K562 (cell line): ENCODE results near the gene EIF3K. TPM values are rescaled to one million over a fixed set of nuclear protein-coding genes. Genes with fewer than 3 reads are reported as not detected.

Source experiments
- E2F1 ChIP-seq: sonication (generic); formaldehyde crosslinking; IDR thresholded peaks from 2 replicates; pipeline ENCODE4 v1.8.1; 2023; ENCODE audit warnings: mild to moderate bottlenecking, missing genetic modification reagents, moderate library complexity
- ELF4 ChIP-seq: fragments of 450-650 bp; formaldehyde crosslinking; IDR thresholded peaks from 2 replicates; pipeline ENCODE4 v1.4.0; 2022; ENCODE audit warnings: missing genetic modification characterization
- EP300 ChIP-seq: IDR thresholded peaks from 2 replicates; pipeline ENCODE4 v1.6.1; 2012; ENCODE audit warnings: low read length, improper control_type of control experiment
- GTF2A2 ChIP-seq: IDR thresholded peaks from 2 replicates; pipeline ENCODE4 v1.6.1; 2016; ENCODE audit warnings: mild to moderate bottlenecking, missing genetic modification characterization, missing compliant biosample characterization
- ILK ChIP-seq: fragments of 450-650 bp; IDR thresholded peaks from 2 replicates; pipeline ENCODE4 v1.6.1; 2016; ENCODE audit warnings: missing genetic modification characterization, low read depth, mild to moderate bottlenecking, missing compliant biosample characterization, moderate library complexity, borderline replicate concordance
- JUN ChIP-seq, 2 experiments: sonication (generic) in 1 of 2; formaldehyde crosslinking in 1 of 2; IDR thresholded peaks; 2 replicates each; pipeline versions ENCODE4 v1.6.1 to v1.8.0; 2012 to 2022; ENCODE audit warnings: borderline replicate concordance in 2 of 2, mild to moderate bottlenecking in 2 of 2, improper control_type of control experiment in 1 of 2, low read depth in 1 of 2, low read length in 1 of 2, missing genetic modification reagents in 1 of 2
- MTA1 ChIP-seq: fragments of 450-650 bp; IDR thresholded peaks from 2 replicates; pipeline ENCODE4 v1.6.1; 2017; ENCODE audit warnings: borderline replicate concordance
- MYC ChIP-seq, 2 experiments: fragments of 250-450 bp in 1 of 2; sonication (Bioruptor Pico) in 1 of 2; IDR thresholded peaks; 2 replicates each; pipeline versions ENCODE4 v1.5.1 to v1.6.1; 2012 to 2021; ENCODE audit warnings: low read depth in 2 of 2, borderline replicate concordance in 1 of 2, improper control_type of control experiment in 1 of 2, low read length in 1 of 2, mild to moderate bottlenecking in 1 of 2, moderate library complexity in 1 of 2
- RBM14 ChIP-seq: fragments of 200-400 bp; formaldehyde crosslinking; IDR thresholded peaks from 2 replicates; pipeline ENCODE4 v1.6.1; 2018; ENCODE audit warnings: low read depth, mild to moderate bottlenecking, low read length, moderate library complexity, borderline replicate concordance; ENCODE audit not compliant: insufficient read depth
- RCOR1 ChIP-seq, 2 experiments: IDR thresholded peaks; 2 replicates each; pipeline ENCODE4 v1.6.1; 2012; ENCODE audit warnings: low read depth in 2 of 2, low read length in 2 of 2, borderline replicate concordance in 1 of 2, improper control_type of control experiment in 1 of 2
- SMARCB1 ChIP-seq: IDR thresholded peaks from 2 replicates; pipeline ENCODE4 v1.6.1; 2011; ENCODE audit warnings: improper control_type of control experiment, low read depth; ENCODE audit not compliant: insufficient read length
- SOX6 ChIP-seq: fragments of 450-650 bp; IDR thresholded peaks from 2 replicates; pipeline ENCODE4 v1.6.1; 2014; ENCODE audit warnings: mild to moderate bottlenecking
- SRF ChIP-seq, 2 experiments: fragments of 250-450, 450-650 bp in 1 of 2; sonication (Bioruptor Pico) in 1 of 2; sonication (generic) in 1 of 2; formaldehyde crosslinking; IDR thresholded peaks; 2 replicates each; pipeline versions ENCODE4 v1.5.0 to v1.5.1; 2020 to 2022; ENCODE audit warnings: mild to moderate bottlenecking in 1 of 2, missing genetic modification reagents in 1 of 2
- TCF7 ChIP-seq: sonication (generic); IDR thresholded peaks from 2 replicates; pipeline ENCODE4 v1.6.1; 2016; ENCODE audit warnings: antibody characterized with exemption, borderline replicate concordance
- ZFX ChIP-seq: sonication (generic); formaldehyde crosslinking; IDR thresholded peaks from 2 replicates; pipeline ENCODE4 v1.8.0; 2022; ENCODE audit warnings: mild to moderate bottlenecking, missing genetic modification reagents, moderate library complexity
- ZNF184 ChIP-seq: sonication (generic); formaldehyde crosslinking; IDR thresholded peaks from 2 replicates; pipeline ENCODE4 v1.5.0; 2020; ENCODE audit warnings: missing genetic modification reagents
- polyA plus RNA-seq, 8 experiments: library from polyadenylated mRNA; depleted of rRNA in 4 of 8; stranded (reverse) in 5 of 8; unstranded in 3 of 8; fragments of >200 nt; fragmentation: Nextera tagmentation in 2 of 8; fragmentation: Illumina TruSeq in 1 of 8; extraction: Ambion mirVana in 2 of 8; extraction: Trizol in 1 of 8; gene quantifications; 2 replicates each; pipeline versions ENCODE4 v1.2.1 to v1.2.3, GENCODE V29; 2011 to 2014; ENCODE audit warnings: inconsistent platforms in 1 of 8, missing spikeins in 1 of 8
- total RNA-seq, 7 experiments: library from RNA; depleted of rRNA in 6 of 7; stranded (reverse); fragments of >200 nt in 6 of 7; fragmentation: Illumina TruSeq in 2 of 7; extraction: Trizol in 2 of 7; gene quantifications; 2 replicates each; pipeline versions ENCODE4 v1.2.1 to v1.2.3, GENCODE V29; 2011 to 2021; ENCODE audit warnings: low replicate concordance in 1 of 7
- TF ChIP-seq, protein P1 (sequence below), 2 experiments: fragments of 150-350 bp in 1 of 2; IDR thresholded peaks; 2 replicates each; pipeline ENCODE4 v1.6.1; 2012 to 2016; ENCODE audit warnings: low read depth in 2 of 2, low read length in 2 of 2, mild to moderate bottlenecking in 1 of 2, moderate library complexity in 1 of 2
- TF ChIP-seq, protein P2 (sequence below): fragments of 450-650 bp; IDR thresholded peaks from 2 replicates; pipeline ENCODE4 v1.6.1; 2016
- TF ChIP-seq, protein P3 (sequence below): fragments of 250-450 bp; sonication (Bioruptor Pico); IDR thresholded peaks from 2 replicates; pipeline ENCODE4 v1.6.1; 2021; ENCODE audit warnings: mild to moderate bottlenecking

The EIF3K gene
- total and polyA plus RNA-seq, 9 of the 15 experiments (the other 6 are each of a cell fraction or from before 2014, with no cell fraction given) = 387 to 1,827 (median 733) TPM

- TF ChIP-seq, protein P1, sequence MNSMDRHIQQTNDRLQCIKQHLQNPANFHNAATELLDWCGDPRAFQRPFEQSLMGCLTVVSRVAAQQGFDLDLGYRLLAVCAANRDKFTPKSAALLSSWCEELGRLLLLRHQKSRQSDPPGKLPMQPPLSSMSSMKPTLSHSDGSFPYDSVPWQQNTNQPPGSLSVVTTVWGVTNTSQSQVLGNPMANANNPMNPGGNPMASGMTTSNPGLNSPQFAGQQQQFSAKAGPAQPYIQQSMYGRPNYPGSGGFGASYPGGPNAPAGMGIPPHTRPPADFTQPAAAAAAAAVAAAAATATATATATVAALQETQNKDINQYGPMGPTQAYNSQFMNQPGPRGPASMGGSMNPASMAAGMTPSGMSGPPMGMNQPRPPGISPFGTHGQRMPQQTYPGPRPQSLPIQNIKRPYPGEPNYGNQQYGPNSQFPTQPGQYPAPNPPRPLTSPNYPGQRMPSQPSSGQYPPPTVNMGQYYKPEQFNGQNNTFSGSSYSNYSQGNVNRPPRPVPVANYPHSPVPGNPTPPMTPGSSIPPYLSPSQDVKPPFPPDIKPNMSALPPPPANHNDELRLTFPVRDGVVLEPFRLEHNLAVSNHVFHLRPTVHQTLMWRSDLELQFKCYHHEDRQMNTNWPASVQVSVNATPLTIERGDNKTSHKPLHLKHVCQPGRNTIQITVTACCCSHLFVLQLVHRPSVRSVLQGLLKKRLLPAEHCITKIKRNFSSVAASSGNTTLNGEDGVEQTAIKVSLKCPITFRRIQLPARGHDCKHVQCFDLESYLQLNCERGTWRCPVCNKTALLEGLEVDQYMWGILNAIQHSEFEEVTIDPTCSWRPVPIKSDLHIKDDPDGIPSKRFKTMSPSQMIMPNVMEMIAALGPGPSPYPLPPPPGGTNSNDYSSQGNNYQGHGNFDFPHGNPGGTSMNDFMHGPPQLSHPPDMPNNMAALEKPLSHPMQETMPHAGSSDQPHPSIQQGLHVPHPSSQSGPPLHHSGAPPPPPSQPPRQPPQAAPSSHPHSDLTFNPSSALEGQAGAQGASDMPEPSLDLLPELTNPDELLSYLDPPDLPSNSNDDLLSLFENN (IDR thresholded peaks at IDR 0.05; ENCODE audit: low read depth in 2 of 2, low read length in 2 of 2) = 0 out of 4 replicates have a peak, but pooled peaks of 1 of the 2 experiments have one; percentile 9
- TF ChIP-seq GTF2A2 (tag) = no peak
- no peak for TF ChIP-seq E2F1 (CRISPR knock-in tag)
- TF ChIP-seq, protein P2, sequence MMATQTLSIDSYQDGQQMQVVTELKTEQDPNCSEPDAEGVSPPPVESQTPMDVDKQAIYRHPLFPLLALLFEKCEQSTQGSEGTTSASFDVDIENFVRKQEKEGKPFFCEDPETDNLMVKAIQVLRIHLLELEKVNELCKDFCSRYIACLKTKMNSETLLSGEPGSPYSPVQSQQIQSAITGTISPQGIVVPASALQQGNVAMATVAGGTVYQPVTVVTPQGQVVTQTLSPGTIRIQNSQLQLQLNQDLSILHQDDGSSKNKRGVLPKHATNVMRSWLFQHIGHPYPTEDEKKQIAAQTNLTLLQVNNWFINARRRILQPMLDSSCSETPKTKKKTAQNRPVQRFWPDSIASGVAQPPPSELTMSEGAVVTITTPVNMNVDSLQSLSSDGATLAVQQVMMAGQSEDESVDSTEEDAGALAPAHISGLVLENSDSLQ = 0 out of 2 replicates have a peak, but pooled peaks have one; percentile 31
- peak; percentile 82 for TF ChIP-seq SOX6
- TF ChIP-seq EP300 = peak; percentile 55; the same call in 1 of the 2 replicates
- peak; percentile 56 for TF ChIP-seq ZFX (CRISPR knock-in tag)
- peak; percentile 83 for TF ChIP-seq JUN (IDR thresholded peaks at IDR 0.05; ENCODE audit: borderline replicate concordance, low read depth, low read length)
- peak; percentile 31; the same call in 1 of the 2 replicates for TF ChIP-seq JUN (CRISPR knock-in tag; IDR thresholded peaks at IDR 0.05; ENCODE audit: borderline replicate concordance)
- TF ChIP-seq ELF4 (CRISPR knock-in tag) = no peak
- TF ChIP-seq, protein P3, sequence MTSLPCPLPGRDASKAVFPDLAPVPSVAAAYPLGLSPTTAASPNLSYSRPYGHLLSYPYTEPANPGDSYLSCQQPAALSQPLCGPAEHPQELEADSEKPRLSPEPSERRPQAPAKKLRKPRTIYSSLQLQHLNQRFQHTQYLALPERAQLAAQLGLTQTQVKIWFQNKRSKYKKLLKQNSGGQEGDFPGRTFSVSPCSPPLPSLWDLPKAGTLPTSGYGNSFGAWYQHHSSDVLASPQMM (CRISPR knock-in tag) = no peak
- no peak for TF ChIP-seq ZNF184 (CRISPR knock-in tag)
- TF ChIP-seq MYC (IDR thresholded peaks at IDR 0.05; ENCODE audit: low read depth, low read length) = peak; percentile 47; the same call in 1 of the 2 replicates
- TF ChIP-seq MYC (CRISPR knock-in tag; IDR thresholded peaks at IDR 0.05; ENCODE audit: borderline replicate concordance, low read depth) = no peak
- TF ChIP-seq SRF (CRISPR knock-in tag; IDR thresholded peaks at IDR 0.05) = peak; percentile 93 to 99
- peak; percentile 44; the same call in 1 of the 2 replicates for TF ChIP-seq MTA1
- TF ChIP-seq SMARCB1 = peak; percentile 70
- peak in 1 of 2 experiments; percentile 73; a peak in 2 of 4 replicates for TF ChIP-seq RCOR1 (IDR thresholded peaks at IDR 0.05; ENCODE audit: borderline replicate concordance in 1 of 2, low read depth in 2 of 2, low read length in 2 of 2)
- no peak for TF ChIP-seq RBM14
- peak; percentile 37; the same call in 1 of the 2 replicates for TF ChIP-seq TCF7
- no peak for TF ChIP-seq ILK (tag)
These were observed 64.5 kb downstream of the EIF3K start (continued) for GRCh38 chr19:38683393-38684077.
